ENCODE results near the gene ZNRD2.

ZNRD2 gene

GRCh38 chr11:65536412-65537295 is 33.6 kb upstream of the ZNRD2 start:
- DNase-seq (ENCODE audit: low read depth) = no peak
- TF ChIP-seq CTCF (IDR thresholded peaks at IDR 0.05; ENCODE audit: insufficient read depth, low read depth, low read length, missing control alignments) = no peak
- H3K4me3 ChIP-seq (ENCODE audit: low read depth, low read length) = no peak overlapping the region

- H3K4me3 ChIP-seq (ENCODE audit: low read depth, low read length) = no peak overlapping the region
- no peak for DNase-seq (ENCODE audit: low read depth)
- TF ChIP-seq CTCF (IDR thresholded peaks at IDR 0.05; ENCODE audit: insufficient read depth, low read depth, low read length, missing control alignments) = no peak
Measured at GRCh38 chr11:65537296-65537597, 33.0 kb upstream of the ZNRD2 start.

- no peak for TF ChIP-seq CTCF (IDR thresholded peaks at IDR 0.05; ENCODE audit: insufficient read depth, low read depth, low read length, missing control alignments)
- DNase-seq (ENCODE audit: low read depth) = no peak
- H3K4me3 ChIP-seq (ENCODE audit: low read depth, low read length) = no peak overlapping the region
Measured at GRCh38 chr11:65537620-65538231, 32.6 kb upstream of the ZNRD2 start.

- DNase-seq (ENCODE audit: low read depth) = no peak
- no peak overlapping the region for H3K4me3 ChIP-seq (ENCODE audit: low read depth, low read length)
- no peak for TF ChIP-seq CTCF (IDR thresholded peaks at IDR 0.05; ENCODE audit: insufficient read depth, low read depth, low read length, missing control alignments)
Measured at GRCh38 chr11:65538232-65538914, 31.9 kb upstream of the ZNRD2 start.

- no peak for DNase-seq (ENCODE audit: low read depth)
- no peak overlapping the region; the same call in 1 of the 2 replicates for H3K4me3 ChIP-seq (ENCODE audit: low read depth, low read length)
- TF ChIP-seq CTCF (IDR thresholded peaks at IDR 0.05; ENCODE audit: insufficient read depth, low read depth, low read length, missing control alignments) = no peak
Measured at GRCh38 chr11:65538915-65539743, 31.1 kb upstream of the ZNRD2 start.

- DNase-seq (ENCODE audit: low read depth) = no peak
- peak overlapping the region; percentile 84 for H3K4me3 ChIP-seq (ENCODE audit: low read depth, low read length)
- TF ChIP-seq CTCF (IDR thresholded peaks at IDR 0.05; ENCODE audit: insufficient read depth, low read depth, low read length, missing control alignments) = peak; percentile 58
Measured at GRCh38 chr11:65539744-65540289, 30.5 kb upstream of the ZNRD2 start.

Measured in GM12865 (cell line).